LNCAP (cell line): ENCODE measurements around the gene CSRP3.

ENCODE experiments used
- CTCF ChIP-seq: fragments of 450-650 bp; IDR thresholded peaks from 2 replicates; pipeline ENCODE4 v1.5.1; 2017; ENCODE audit warnings: mild to moderate bottlenecking

Gene CSRP3

GRCh38 chr11:19220903-19221724 is 19.3 kb upstream of the CSRP3 start:
- TF ChIP-seq CTCF = no peak

- no peak for TF ChIP-seq CTCF
Observed at GRCh38 chr11:19218786-19219460, 17.1 kb upstream of the CSRP3 start.

GRCh38 chr11:19218216-19218615 is 16.4 kb upstream of the CSRP3 start:
- no peak for TF ChIP-seq CTCF

- TF ChIP-seq CTCF = no peak
Observed at GRCh38 chr11:19216709-19217374, 15.1 kb upstream of the CSRP3 start.

GRCh38 chr11:19216021-19216420 is 14.2 kb upstream of the CSRP3 start:
- TF ChIP-seq CTCF = no peak

GRCh38 chr11:19209617-19210370 is 8.0 kb upstream of the CSRP3 start:
- no peak for TF ChIP-seq CTCF

GRCh38 chr11:19208959-19209546 is 7.3 kb upstream of the CSRP3 start:
- TF ChIP-seq CTCF = no peak
